RWPE1 (cell line): ENCODE results near the gene SNCAIP.

Experiments used
- CTCF ChIA-PET: fragments of 350-600 bp; sonication (Branson Sonifier 250); formaldehyde crosslinking; extraction: SDS; loops from one replicate; lab custom pipeline; 2021; lab: Yijun Ruan, JAX
- POLR2A ChIA-PET: fragments of 400-600 bp; formaldehyde crosslinking; extraction: SDS; loops from one replicate; lab custom pipeline; 2020; ENCODE audit warnings: antibody characterized with exemption; ENCODE audit not compliant: low non-redundant PET; lab: Yijun Ruan, JAX
- DNase-seq: peaks from one replicate; pipeline ENCODE4 v3.0.0; 2012; ENCODE audit warnings: low spot score
- H3K27ac ChIP-seq: fragments of 450-650 bp; 2 replicates; pipeline ENCODE4 v1.5.1; 2017
- TF ChIP-seq, protein P1 (sequence below): fragments of 450-650 bp; conservative IDR thresholded peaks from 2 replicates; pipeline ENCODE4 v1.5.1; 2017; ENCODE audit warnings: low read depth, mild to moderate bottlenecking

Gene SNCAIP

DNA sequence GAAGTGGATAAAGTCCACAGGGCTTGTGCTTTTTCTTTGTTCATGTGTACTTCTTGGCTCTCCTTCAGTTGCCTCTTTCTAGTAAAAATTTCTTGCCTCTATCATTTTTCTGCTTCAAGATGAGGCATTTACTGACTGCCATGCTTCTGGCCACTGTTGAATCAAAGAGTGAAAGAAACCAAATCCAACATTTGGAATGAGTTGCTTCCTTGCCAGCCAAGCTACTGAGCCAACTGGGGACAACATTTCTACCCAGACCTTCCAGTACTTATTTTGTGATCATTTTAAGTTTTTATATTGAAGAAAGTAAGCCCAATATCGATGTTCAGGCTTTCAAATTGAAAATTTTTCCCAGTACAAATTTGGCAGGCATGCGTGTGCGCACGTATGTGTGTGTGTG is 73.2 kb downstream of the SNCAIP start:
- no peak overlapping the region for H3K27ac ChIP-seq
- TF ChIP-seq, protein P1, sequence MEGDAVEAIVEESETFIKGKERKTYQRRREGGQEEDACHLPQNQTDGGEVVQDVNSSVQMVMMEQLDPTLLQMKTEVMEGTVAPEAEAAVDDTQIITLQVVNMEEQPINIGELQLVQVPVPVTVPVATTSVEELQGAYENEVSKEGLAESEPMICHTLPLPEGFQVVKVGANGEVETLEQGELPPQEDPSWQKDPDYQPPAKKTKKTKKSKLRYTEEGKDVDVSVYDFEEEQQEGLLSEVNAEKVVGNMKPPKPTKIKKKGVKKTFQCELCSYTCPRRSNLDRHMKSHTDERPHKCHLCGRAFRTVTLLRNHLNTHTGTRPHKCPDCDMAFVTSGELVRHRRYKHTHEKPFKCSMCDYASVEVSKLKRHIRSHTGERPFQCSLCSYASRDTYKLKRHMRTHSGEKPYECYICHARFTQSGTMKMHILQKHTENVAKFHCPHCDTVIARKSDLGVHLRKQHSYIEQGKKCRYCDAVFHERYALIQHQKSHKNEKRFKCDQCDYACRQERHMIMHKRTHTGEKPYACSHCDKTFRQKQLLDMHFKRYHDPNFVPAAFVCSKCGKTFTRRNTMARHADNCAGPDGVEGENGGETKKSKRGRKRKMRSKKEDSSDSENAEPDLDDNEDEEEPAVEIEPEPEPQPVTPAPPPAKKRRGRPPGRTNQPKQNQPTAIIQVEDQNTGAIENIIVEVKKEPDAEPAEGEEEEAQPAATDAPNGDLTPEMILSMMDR: no peak
- DNase-seq: no peak
- CTCF ChIA-PET: no interaction called here
- POLR2A ChIA-PET: no interaction called here

DNA sequence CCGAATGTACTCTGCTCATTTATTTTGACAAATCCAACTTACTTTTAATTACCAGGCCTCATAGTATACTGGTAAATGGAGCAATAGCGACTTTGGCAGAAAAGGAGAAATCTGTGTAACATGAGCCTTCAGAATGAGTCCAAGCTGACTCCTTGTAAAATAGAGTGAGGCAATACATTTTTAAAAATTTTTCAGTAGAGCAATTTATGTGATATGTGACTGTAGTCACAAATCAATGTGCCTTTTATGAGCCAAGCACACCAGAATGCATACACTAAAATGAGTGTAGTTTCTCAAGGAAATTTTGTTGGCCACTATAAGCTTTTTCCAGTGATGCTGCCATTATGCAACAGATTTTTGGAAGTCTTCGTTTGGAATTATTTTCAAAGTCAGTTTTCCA is 73.8 kb downstream of the SNCAIP start:
- no peak overlapping the region for H3K27ac ChIP-seq
- ChIA-PET CTCF (no interaction called here), POLR2A (no interaction called here)
- TF ChIP-seq, protein P1: no peak
- no peak for DNase-seq

- ChIA-PET POLR2A (no interaction called here), CTCF (no interaction called here)
- no peak for DNase-seq
- TF ChIP-seq, protein P1: no peak
- no peak overlapping the region for H3K27ac ChIP-seq
Observed at GRCh38 chr5:122390154-122390553, 78.1 kb downstream of the SNCAIP start.

DNA sequence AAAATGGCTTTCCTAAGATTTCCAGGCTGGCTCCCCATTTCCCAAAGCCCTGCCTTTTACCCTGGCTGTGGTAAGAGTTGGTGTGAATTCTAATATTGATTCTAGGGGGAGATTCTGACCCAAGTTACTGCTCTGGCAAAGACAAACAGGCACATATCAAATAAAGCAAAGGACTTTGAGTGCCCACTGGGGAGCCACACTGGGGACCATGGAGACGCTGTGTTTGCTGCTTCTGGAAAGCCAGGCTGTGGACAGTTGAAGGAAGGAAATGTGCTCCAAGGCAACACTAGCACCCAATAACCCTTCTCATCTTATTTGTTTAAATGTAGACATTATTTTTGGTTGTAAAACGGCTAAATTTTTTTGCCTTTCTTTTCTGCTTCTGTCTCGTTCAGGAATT is 78.7 kb downstream of the SNCAIP start:
- POLR2A ChIA-PET: no interaction called here
- DNase-seq: no peak
- CTCF ChIA-PET: no interaction called here
- TF ChIP-seq, protein P1: no peak
- H3K27ac ChIP-seq: no peak overlapping the region

DNA sequence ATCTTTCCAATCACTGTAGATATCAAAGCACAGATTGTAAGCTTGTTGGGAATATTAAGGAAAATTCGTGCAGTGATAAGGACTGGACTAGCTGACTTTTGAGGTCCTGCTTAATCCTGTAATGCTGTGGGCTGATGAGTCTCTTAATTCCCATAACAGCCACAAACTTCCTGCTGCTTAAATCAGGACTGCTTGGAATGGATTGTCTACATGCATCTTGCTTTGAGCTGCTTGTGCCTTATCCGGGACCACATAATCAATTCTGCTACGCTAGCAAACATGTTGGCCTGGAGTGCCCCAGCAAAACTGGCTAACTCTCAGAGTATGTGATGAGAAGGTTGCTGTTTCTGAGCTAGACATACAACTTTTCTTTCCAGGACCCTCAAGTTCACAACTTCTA is 79.6 kb downstream of the SNCAIP start:
- ChIA-PET POLR2A (no interaction called here), CTCF (interaction anchor here (0.6 to 1.3 kb wide), 2 partner anchors 196 to 197 kb away, joined by 3 to 4 read pairs; no protein-coding TSS in a partner anchor)
- no peak for DNase-seq
- TF ChIP-seq, protein P1: no peak
- no peak overlapping the region for H3K27ac ChIP-seq

- ChIA-PET CTCF (interaction anchor here (1.3 kb wide), 1 partner anchor 196 kb away, joined by 4 read pairs; no protein-coding TSS in a partner anchor), POLR2A (no interaction called here)
- DNase-seq: no peak
- TF ChIP-seq, protein P1: no peak
- H3K27ac ChIP-seq: no peak overlapping the region
Observed at GRCh38 chr5:122392224-122392623, 80.2 kb downstream of the SNCAIP start.

DNA sequence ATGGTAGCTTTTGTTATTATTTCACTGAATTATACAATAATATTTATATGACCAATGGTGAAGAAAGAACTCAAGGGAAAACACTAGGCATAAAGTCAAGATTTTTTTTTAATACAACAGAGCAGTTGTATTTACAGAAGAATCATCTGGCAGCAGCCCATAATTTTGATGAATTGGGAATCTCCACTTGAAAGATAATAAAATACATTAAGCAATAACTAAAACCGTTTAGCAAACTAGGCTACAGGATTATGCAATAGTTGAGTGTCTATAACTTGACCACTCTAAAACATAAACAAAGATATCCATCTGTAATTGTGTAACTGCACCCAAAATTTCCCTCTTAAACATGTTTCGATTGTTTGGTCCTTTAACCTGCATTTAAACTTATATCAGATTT is 80.8 kb downstream of the SNCAIP start:
- POLR2A ChIA-PET: no interaction called here
- no peak overlapping the region for H3K27ac ChIP-seq
- CTCF ChIA-PET: interaction anchor here (1.3 kb wide), 1 partner anchor 197 kb away, joined by 4 read pairs; no protein-coding TSS in a partner anchor
- DNase-seq: no peak
- TF ChIP-seq, protein P1: no peak
